Nephron progenitor cell (in vitro differentiated cells): ENCODE data around the gene LDB1.

Source experiments
- DNase-seq: peaks from one replicate; pipeline ENCODE4 v3.0.0; 2021
- H3K27ac Mint-ChIP-seq: 2 replicates; pipeline ENCODE4 v1.8.0; 2021; ENCODE audit warnings: mild to moderate bottlenecking, moderate library complexity, mixed read lengths
- H3K27me3 Mint-ChIP-seq: 2 replicates; pipeline ENCODE4 v1.8.0; 2021; ENCODE audit warnings: mild to moderate bottlenecking, low read depth, mixed read lengths; ENCODE audit not compliant: poor library complexity
- H3K36me3 Mint-ChIP-seq: 2 replicates; pipeline ENCODE4 v1.8.0; 2021; ENCODE audit warnings: low read depth, mixed read lengths
- H3K4me1 Mint-ChIP-seq: 2 replicates; pipeline ENCODE4 v1.8.0; 2021; ENCODE audit warnings: mixed read lengths
- H3K4me3 Mint-ChIP-seq: 2 replicates; pipeline ENCODE4 v1.8.0; 2021; ENCODE audit warnings: mild to moderate bottlenecking, moderate library complexity, mixed read lengths
- H3K9me3 Mint-ChIP-seq: 2 replicates; pipeline ENCODE4 v1.8.0; 2021; ENCODE audit warnings: mild to moderate bottlenecking, moderate library complexity, mixed read lengths
- CTCF ChIP-seq: fragments of 200-600 bp; sonication (generic); IDR thresholded peaks from 2 replicates; pipeline ENCODE4 v1.5.0; 2021; ENCODE audit warnings: antibody characterized with exemption

The LDB1 gene

DNA sequence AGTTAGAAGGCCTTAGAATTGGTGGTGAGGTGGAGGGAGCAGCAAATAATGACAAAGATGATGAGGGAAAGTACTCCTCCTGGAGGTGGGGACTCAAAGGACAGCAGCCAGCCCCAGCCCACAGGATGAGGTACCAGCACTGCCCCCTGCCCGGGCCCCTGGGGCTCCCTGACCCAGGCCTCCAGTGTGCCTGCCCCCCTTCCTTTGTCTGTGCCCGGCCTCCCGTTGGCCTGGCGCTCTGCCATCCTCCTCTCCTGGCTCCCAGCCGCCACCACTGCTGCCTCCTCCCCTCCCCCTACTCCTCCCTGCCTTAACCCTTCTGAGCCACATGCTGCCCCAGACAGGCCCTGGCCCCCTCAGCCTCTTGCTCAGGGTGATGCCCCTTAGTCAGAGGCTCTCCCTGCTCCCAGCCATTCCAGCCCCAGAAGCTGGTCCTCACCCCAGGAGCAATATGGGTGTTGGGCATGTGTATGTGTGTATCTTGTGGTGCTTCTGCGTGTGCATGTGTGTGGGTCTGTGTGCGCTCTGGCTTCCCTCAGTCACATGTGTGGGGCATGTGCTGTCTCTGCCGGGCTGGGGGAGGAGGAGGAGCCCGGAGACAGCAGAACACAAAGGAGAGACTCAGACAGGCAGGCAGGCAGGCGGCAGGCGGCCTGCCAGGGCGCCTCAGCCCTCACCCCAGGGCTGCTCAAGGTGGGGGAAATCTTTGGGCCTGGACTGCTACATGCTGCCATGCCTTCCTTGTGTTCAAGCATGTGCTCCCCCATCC is 2.6 kb downstream of the LDB1 start:
- TF ChIP-seq CTCF = peak; percentile 7
- Mint-ChIP-seq H3K27me3 (no peaks in the 10 kb centered on the region), H3K4me1 (peaks cover 78% of the 10 kb centered on the region), H3K27ac (peak overlapping the region; percentile 99), H3K9me3 (no peaks in the 10 kb centered on the region), H3K36me3 (peaks cover 6% of the 10 kb centered on the region), H3K4me3 (peak overlapping the region; percentile 91)
- peak; percentile 50 for DNase-seq

DNA sequence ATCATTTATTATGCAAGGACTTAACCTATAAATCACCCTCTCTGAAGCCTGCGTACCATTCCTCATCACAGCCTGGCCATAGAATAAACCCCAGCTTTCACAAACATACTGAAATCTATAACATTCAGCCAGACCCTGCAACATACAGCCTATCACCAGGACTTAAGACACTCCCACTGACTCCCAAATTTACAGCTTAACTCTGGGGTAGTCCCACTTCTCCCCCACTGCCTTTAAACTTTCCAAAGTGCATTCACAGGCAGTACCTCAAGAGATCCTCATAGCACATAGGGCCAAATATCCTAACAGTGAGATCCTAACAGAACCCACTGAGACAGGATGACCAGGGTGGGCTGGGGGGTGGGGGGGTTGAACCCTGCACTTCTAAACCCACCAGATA is 3.5 kb downstream of the LDB1 start:
- H3K4me1 Mint-ChIP-seq = peaks cover 77% of the 10 kb centered on the region
- no peak for TF ChIP-seq CTCF
- peaks cover 12% of the 10 kb centered on the region for H3K36me3 Mint-ChIP-seq
- no peaks in the 10 kb centered on the region for H3K27me3 Mint-ChIP-seq
- peak overlapping the region; percentile 91 for H3K4me3 Mint-ChIP-seq
- H3K9me3 Mint-ChIP-seq = no peaks in the 10 kb centered on the region
- no peak for DNase-seq
- H3K27ac Mint-ChIP-seq = peak overlapping the region; percentile 98

DNA sequence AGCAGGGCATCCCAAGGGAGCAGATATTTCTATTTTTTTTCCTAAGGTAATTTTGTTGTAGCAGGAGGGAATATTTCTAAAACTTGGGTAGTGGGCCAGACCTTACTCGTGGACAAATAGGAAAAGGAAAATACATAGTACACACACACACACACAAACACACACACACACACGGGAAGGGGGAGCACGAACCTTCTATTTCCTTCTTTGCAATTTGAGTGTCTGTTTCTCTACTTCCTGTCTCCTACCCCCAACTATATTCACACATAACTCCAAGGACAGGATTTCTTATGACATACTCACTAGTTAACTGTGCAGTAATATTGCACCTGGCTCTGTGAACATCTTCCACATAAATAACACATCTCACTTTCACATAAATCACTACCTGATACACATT is 4.4 kb downstream of the LDB1 start:
- DNase-seq = no peak
- TF ChIP-seq CTCF = no peak
- H3K4me1 Mint-ChIP-seq = peaks cover 74% of the 10 kb centered on the region
- peak overlapping the region; percentile 99 for H3K27ac Mint-ChIP-seq
- H3K9me3 Mint-ChIP-seq = no peaks in the 10 kb centered on the region
- peaks cover 20% of the 10 kb centered on the region for H3K36me3 Mint-ChIP-seq
- peak overlapping the region; percentile 91 for H3K4me3 Mint-ChIP-seq
- H3K27me3 Mint-ChIP-seq = no peaks in the 10 kb centered on the region

- no peak for TF ChIP-seq CTCF
- peak; percentile 91 for DNase-seq
- peak overlapping the region; percentile 99 for H3K27ac Mint-ChIP-seq
- peaks cover 27% of the 10 kb centered on the region for H3K36me3 Mint-ChIP-seq
- no peaks in the 10 kb centered on the region for H3K9me3 Mint-ChIP-seq
- H3K27me3 Mint-ChIP-seq = no peaks in the 10 kb centered on the region
- peaks cover 74% of the 10 kb centered on the region for H3K4me1 Mint-ChIP-seq
- H3K4me3 Mint-ChIP-seq = peak overlapping the region; percentile 91
Observed at GRCh38 chr10:102114861-102115618, 5.1 kb downstream of the LDB1 start.

GRCh38 chr10:102113956-102114857 is 6.0 kb downstream of the LDB1 start:
- Mint-ChIP-seq H3K4me1 (peaks cover 73% of the 10 kb centered on the region), H3K36me3 (peaks cover 36% of the 10 kb centered on the region), H3K4me3 (peak overlapping the region; percentile 91), H3K27ac (peak overlapping the region; percentile 93), H3K27me3 (no peaks in the 10 kb centered on the region), H3K9me3 (no peaks in the 10 kb centered on the region)
- no peak for TF ChIP-seq CTCF
- peak; percentile 53 for DNase-seq
